Measurements from ENCODE around the gene E2F4.
A peak's percentile ranks its signal among the peaks of the same experiment; 100 is the strongest.

E2F4 gene

DNA sequence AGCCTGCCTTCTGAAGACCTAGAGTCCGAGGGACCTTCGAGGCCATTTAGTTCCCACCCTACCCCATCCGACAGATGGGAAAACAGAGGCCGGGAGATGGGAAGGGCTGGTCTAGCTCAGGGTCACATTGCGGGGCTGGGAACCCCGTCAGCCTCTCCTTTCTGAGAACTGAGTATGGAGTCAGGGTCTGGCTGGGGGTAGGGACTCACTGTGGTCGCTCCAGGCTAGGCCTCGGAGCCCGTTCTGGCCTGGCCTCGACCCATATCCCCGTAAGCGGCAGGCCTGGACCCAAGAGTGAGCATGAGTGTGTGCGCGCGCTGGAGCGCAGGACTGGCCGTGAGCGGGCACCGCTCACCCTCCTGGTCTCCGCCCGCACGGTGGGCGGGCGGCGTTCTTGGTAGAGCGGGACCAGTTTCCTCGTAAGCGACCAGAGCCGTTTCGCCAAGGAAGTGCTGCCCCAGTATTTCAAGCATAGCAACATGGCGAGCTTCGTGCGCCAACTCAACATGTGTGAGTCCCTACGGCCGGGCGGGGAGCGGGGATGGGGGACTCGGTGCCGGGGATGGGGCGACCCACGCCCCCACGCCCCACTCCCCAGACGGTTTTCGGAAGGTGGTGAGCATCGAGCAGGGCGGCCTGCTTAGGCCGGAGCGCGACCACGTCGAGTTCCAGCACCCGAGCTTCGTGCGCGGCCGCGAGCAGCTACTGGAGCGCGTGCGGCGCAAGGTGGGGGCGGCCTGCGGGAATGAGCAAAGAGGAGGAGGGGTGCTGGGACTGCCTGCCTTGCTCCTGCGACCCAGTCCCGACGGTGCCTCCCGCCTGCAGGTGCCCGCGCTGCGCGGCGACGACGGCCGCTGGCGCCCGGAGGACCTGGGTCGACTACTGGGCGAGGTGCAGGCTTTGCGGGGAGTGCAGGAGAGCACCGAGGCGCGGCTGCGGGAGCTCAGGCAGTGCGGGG lies 26.6 kb upstream of the E2F4 start:
- no peak for TF ChIP-seq CTCF (conservative IDR thresholded peaks at IDR 0.05; ENCODE audit: control insufficient read depth, insufficient read depth, low read depth, low read length)
- no peak for DNase-seq (ENCODE audit: low read depth)
- H3K4me3 ChIP-seq (ENCODE audit: control insufficient read depth, low read depth, low read length): no peak overlapping the region

- H3K4me3 ChIP-seq (ENCODE audit: control insufficient read depth, low read depth, low read length): no peak overlapping the region
- DNase-seq (ENCODE audit: low read depth): no peak
- TF ChIP-seq CTCF (conservative IDR thresholded peaks at IDR 0.05; ENCODE audit: control insufficient read depth, insufficient read depth, low read depth, low read length): no peak
These were observed 25.8 kb upstream of the E2F4 start for GRCh38 chr16:67166110-67166547.

- DNase-seq (ENCODE audit: low read depth): no peak
- TF ChIP-seq CTCF (conservative IDR thresholded peaks at IDR 0.05; ENCODE audit: control insufficient read depth, insufficient read depth, low read depth, low read length): no peak
- H3K4me3 ChIP-seq (ENCODE audit: control insufficient read depth, low read depth, low read length): no peak overlapping the region
These were observed 25.3 kb upstream of the E2F4 start for GRCh38 chr16:67166598-67167168.

- no peak for DNase-seq (ENCODE audit: low read depth)
- no peak overlapping the region for H3K4me3 ChIP-seq (ENCODE audit: control insufficient read depth, low read depth, low read length)
- no peak for TF ChIP-seq CTCF (conservative IDR thresholded peaks at IDR 0.05; ENCODE audit: control insufficient read depth, insufficient read depth, low read depth, low read length)
These were observed 24.4 kb upstream of the E2F4 start for GRCh38 chr16:67167588-67167987.

- no peak overlapping the region for H3K4me3 ChIP-seq (ENCODE audit: control insufficient read depth, low read depth, low read length)
- DNase-seq (ENCODE audit: low read depth): no peak
- no peak for TF ChIP-seq CTCF (conservative IDR thresholded peaks at IDR 0.05; ENCODE audit: control insufficient read depth, insufficient read depth, low read depth, low read length)
These were observed 22.9 kb upstream of the E2F4 start for GRCh38 chr16:67169011-67169451.

DNA sequence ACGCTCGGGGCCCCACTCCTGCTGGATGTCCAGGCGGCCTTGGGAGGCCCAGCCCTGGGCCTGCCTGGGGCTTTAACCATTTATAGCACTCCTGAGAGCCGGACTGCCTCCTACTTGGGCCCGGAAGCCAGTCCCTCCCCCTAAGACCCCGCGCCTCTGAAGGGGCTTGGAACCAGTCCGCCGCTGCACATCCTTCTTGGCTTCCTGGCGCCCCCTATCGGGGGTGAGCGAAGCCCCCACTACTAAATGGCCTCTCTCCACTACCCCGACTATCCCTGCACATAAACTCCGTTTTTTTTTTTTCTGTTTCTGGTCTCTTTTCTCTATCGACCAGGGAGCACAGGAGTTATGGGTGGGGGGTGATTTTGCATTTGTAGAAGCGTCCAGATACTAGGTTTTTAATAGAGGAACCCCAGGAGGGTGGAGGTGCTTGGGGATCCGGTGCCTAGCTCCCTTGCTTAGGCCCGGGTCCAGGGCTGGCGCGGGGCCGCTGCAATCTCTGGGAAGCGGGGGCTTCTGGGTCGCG lies 22.2 kb upstream of the E2F4 start:
- peak overlapping the region; percentile 48 for H3K4me3 ChIP-seq (ENCODE audit: control insufficient read depth, low read depth, low read length)
- TF ChIP-seq CTCF (conservative IDR thresholded peaks at IDR 0.05; ENCODE audit: control insufficient read depth, insufficient read depth, low read depth, low read length): peak; percentile 60
- no peak for DNase-seq (ENCODE audit: low read depth)

Data from fibroblast of mammary gland (primary cell).